ENCODE results near the gene ATG7.

ATG7 gene

GRCh38 chr3:11601446-11602238, 329.4 kb downstream of the ATG7 start:
- FAIRE-seq (no peak), DNase-seq (ENCODE audit: insufficient read length, low spot score) (no peak)

DNA sequence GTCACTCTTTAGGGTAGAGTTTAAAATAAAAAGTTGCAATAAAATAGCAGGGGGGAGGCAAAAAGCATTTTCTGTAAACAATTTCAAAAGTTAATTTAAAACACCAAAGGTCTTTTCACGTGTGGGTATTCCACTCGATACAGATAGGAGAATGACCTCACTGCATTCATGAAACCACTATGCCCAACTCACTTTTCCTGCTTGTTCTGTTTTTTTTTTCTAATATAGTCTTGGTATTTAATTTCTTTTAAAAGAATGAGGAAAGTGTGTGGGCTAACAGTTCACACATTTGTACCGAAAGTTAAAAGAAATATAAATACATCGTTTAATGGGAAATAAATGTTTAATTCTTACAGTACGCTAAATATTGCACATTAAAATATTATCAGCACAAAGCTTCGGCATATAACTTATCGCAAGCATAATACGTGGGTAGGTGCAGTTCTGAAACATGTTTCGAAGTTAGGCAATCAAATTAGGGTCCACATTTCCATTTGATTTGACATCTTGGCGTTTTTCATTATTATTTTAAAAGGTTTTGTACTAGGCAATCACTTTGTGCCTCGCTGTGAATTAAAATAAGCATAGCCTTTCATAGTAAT, 330.1 kb downstream of the ATG7 start:
- no peak for TF ChIP-seq CTCF (IDR thresholded peaks at IDR 0.05; ENCODE audit: insufficient read depth, missing control alignments)
- FAIRE-seq: no peak
- DNase-seq (ENCODE audit: insufficient read length, low spot score): no peak

More at GRCh38 chr3:11601446-11602238, 329.4 kb downstream of the ATG7 start:
- no peak for TF ChIP-seq CTCF (IDR thresholded peaks at IDR 0.05; ENCODE audit: insufficient read depth, missing control alignments)

GRCh38 chr3:11602886-11603527, 330.8 kb downstream of the ATG7 start:
- no peak for TF ChIP-seq CTCF (IDR thresholded peaks at IDR 0.05; ENCODE audit: insufficient read depth, missing control alignments)
- FAIRE-seq: no peak
- no peak for DNase-seq (ENCODE audit: insufficient read length, low spot score)

DNA sequence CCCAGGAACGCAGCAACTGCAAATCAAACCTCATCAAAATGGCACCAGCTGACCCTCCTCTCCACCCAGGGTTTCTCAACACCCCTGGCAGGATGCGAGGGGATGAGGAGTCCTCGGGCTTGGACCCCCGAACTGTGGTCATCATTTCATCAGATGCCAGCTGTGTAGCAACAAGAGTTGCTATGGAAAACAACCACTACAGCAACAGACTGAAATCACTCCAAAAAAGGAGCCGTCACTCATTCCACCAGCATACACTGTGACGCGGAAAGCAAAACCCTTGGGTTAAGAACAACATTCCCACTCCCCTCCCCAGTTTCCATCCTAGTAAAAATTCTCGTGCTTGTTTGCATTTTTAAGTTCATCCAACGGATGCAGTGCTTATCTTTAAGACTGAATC, 331.4 kb downstream of the ATG7 start:
- no peak for DNase-seq (ENCODE audit: insufficient read length, low spot score)
- TF ChIP-seq CTCF (IDR thresholded peaks at IDR 0.05; ENCODE audit: insufficient read depth, missing control alignments): no peak
- no peak for FAIRE-seq

DNA sequence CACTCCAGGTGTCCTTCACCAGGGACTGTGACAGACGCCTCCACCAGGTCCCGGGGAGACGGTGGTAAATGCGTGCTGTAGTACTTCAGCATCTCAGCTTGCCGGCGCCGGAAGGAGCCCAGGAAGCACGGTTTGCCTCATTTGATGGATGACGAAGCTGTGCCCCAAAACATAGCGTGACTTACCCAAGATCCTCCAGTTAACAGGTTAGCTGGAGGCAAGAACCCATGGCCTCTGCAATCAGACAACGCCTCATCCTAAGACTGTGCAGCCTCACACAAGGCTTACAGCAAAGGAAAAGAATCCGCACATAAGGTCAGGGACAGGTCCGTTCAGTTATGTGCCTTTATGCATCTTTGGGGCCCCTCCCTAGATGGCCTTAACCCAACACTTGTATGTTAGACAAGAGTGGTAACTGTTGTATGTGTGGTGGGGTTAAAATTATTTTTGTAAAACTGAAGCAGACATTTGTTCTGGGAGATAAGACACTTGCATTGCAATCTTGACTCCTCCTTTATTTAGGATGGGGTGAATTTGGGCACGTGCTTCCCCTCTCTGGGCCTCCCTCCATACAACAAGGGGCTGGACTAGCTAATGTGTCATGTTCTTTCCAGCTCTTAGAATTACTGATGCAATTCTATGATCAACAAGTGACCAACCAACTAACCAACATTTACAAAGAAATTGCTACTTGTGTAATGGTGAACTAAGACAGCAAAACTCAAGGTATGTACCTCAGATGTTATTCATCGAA, 332.1 kb downstream of the ATG7 start:
- no peak for TF ChIP-seq CTCF (IDR thresholded peaks at IDR 0.05; ENCODE audit: insufficient read depth, missing control alignments)
- DNase-seq (ENCODE audit: insufficient read length, low spot score) (no peak), FAIRE-seq (no peak)

DNA sequence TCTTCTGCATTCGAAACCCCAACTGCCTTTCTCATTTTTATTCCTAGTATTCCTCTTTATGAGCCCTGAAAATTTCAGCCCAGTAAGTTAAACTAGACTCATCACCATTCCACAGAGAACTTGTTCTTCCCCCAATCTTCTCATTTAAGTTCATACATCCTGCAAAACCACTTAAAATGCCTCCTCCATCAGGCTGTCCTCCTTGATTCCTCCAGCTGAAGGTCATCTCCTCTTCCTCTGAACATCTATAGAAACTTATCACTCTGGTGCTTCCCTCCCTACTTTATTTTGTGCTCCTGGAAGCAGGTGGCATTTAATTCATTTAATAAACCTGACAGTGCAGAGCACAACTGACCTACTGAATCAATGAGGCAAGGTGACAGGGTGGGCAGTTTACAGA, 333.2 kb downstream of the ATG7 start:
- no peak for DNase-seq (ENCODE audit: insufficient read length, low spot score)
- TF ChIP-seq CTCF (IDR thresholded peaks at IDR 0.05; ENCODE audit: insufficient read depth, missing control alignments): no peak
- FAIRE-seq: no peak

All from D721Med (cell line).